ENCODE results near the gene TCP11.
A peak's percentile ranks its signal among the peaks of the same experiment; 100 is the strongest.

Gene TCP11

DNA sequence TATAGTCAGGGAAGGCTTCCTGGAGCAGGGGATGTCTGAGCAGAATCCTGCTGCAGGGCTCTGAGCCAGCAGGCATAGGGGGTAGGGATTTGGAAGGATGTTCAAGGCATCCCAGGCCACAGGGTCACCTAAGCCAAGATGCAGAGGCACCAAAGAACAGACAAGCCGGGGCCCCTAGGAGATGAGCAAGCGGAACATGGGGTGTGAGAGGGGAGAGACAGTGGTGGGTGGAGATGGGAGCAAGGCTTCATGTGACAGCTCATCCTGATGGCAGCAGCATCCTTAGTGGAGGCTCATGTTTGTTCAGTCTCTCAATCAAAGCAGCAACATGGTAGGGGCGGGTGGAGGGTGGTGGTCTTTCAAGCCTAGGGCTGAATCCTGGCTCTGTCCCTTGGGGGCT, 29.8 kb upstream of the TCP11 start:
- DNase-seq, result no peak

DNA sequence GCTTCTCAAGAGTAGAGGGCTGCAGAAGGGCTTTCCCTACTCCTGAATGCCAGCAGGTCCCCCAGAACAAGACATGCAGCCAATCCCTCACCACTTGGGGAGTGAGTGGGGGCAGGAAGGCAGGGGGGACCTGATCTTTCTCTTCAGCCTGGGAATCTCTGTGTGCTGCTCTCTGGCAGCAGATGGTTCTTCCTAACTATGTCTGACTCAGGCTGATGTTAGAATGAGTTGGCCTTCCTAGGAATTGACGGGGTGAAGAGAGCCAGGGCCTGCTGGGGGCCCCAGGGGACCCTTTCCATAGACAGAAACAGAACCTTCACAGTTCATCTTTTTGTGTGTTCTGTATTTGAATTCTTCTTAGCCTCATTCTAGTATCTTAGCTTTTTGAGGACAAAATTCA, 29.0 kb upstream of the TCP11 start:
- DNase-seq, result no peak

DNA sequence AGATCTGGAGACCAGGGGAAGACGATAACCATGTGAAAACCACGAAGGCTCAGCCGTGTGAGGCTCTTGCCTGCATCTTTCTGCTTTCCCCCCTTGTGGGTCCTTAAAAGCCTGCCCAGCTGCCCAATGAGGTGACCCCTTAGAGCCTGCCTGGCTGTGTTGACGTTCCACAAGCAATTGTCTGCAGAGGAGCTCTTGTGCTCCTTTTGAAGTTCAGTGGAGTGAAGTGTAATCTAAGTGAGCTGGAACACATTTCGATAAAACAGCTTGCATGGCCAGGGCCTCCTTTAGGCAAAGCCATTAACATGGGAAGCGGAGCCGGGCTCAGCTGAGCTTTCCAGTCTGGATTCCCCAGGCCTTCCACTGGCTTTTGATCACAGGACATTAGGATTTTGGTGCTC, 27.3 kb upstream of the TCP11 start:
- no peak for DNase-seq

DNA sequence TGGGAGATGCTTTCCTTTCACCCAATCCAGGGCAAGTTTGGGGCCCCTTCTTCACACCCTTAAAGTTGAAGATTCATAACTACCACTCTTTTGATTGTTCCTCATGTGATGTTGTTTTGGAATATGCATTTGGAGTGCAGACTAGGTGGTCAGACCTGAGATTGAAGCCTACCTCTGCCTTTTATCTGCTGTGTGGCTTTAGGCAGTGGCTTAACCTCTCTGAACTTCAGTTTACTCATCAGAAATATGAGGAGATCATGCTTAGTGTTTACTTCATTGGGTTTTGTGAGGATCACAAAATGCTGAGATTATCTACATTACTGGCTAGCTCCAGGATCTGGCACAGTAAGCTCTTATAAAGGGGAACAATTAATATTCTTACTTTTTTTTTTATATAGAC, 26.4 kb upstream of the TCP11 start:
- DNase-seq, result no peak

DNA sequence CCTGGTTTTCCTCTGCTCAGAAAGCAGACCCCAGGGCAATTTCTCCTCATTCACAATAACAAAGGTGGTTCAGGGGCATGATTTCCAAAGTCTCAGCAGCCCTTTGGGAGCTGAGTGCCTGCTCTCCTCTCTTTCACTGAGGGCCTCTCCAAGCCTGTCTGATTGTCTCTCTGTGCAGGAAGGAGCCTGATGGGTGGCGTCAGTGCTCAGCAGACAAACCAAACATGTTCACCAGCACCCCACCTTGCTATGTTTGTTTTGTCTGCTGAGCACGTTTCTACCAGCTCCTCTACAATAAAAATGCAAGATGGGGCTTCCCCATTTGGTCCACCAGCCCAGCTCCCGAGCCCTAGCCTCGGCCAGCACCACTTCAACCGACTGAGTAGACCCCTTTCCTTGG, 25.4 kb upstream of the TCP11 start:
- no peak for DNase-seq

GRCh38 chr6:35166116-35166515, 25.0 kb upstream of the TCP11 start:
- DNase-seq, result no peak

GRCh38 chr6:35165630-35166071, 24.5 kb upstream of the TCP11 start:
- DNase-seq, result no peak

GRCh38 chr6:35164868-35165267, 23.7 kb upstream of the TCP11 start:
- no peak for DNase-seq

GRCh38 chr6:35164277-35164676, 23.1 kb upstream of the TCP11 start:
- no peak for DNase-seq

DNA sequence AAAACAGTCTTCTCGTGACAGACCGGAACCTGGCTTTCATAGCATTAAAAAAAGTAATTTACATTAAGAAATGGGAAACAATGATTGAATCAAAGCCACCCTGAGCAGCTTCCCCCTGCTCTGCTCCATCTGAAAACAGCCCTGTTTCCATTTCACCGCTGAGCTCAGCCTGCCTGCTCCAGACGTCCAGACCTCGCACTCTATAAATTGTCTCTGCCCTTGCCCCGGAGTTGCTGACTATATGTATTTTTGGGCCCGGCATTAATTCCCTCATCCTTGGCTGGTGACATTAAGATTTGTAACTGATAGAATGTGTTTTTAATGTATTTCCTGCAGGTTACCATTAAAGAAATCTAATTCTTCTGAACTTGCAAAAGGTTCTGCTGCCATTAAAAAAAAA, 22.7 kb upstream of the TCP11 start:
- no peak for DNase-seq

DNA sequence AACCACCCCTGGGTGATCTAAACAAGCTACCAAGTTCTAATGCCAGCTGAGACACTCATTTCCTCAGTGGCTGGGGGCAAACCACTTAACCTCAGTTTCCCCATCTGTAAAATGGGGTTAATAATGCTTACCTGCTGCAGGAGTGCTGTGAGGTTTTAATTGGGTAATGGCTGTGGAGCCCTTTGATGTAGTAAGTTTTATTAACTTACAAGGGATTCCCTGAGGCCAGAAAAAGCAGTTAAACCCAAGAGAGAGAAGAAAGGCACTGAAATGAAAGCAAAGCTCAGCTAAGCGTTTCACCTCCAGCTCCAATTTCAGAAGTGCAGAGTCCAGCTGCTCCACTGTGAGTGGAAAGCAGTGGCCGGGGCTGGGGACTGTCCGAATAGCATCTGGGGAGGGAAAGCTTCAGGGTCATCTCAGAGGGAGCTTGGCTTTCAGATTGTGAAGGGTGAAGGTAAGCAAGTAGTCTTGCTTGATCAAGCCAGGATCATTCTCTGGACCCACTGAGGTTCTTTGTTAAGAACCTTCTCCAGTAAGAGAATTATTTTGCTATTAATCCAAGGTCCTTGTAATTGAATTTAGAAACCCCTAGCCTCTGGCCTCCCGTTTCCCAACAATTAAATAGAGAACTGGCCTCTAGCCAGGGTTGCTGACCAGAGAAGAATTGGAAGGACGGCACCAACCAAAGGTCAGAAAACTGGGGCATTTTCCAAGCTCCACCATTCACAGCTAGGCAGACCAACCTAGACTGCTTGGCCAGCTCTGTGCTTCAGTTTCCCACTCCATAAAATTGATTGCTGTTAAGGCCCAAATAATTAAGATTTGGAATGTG, 20.9 kb upstream of the TCP11 start:
- no peak for DNase-seq

- no peak for DNase-seq
Observed at GRCh38 chr6:35161266-35161665, 20.1 kb upstream of the TCP11 start.

DNA sequence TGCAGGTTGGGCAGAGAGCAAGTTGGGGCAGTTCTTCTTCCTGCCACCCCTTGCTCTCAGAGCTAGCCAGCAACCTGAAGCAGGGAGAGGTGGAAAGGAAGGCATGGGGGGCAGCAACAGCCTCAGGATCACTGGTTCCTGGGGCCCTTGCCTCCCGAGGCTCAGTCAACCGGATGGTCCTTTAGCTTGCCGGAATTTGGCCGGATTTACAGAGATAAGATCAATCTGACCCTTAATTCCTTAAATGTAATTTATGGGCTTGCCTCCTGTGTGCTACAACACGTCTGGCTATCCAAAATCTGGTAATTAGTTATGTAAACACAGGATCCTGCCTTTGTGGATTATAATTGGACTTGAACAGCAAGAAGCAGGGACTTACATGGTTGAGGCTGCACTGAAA, 19.5 kb upstream of the TCP11 start:
- no peak for DNase-seq

GRCh38 chr6:35158520-35158919, 17.4 kb upstream of the TCP11 start:
- no peak for DNase-seq

DNA sequence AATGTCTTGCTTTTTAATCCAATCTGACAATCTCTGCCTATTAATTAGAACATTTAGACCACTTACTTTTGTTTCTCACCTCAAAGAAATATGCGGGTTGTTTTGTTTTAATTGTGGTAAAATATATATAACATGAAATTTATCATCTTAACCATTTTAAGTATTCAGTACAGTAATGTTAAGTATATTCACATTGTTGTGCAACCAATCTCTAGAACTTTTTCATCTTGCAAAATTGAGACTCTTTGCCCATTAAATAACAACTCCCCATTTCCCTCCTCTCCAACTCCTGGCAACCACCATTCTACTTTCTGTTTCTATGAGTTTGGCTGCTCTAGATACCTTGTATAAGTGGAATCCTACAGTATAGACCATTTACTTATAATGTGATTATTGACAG, 13.8 kb upstream of the TCP11 start:
- no peak for DNase-seq

- DNase-seq, result no peak
Observed at GRCh38 chr6:35154262-35154661, 13.1 kb upstream of the TCP11 start.

DNA sequence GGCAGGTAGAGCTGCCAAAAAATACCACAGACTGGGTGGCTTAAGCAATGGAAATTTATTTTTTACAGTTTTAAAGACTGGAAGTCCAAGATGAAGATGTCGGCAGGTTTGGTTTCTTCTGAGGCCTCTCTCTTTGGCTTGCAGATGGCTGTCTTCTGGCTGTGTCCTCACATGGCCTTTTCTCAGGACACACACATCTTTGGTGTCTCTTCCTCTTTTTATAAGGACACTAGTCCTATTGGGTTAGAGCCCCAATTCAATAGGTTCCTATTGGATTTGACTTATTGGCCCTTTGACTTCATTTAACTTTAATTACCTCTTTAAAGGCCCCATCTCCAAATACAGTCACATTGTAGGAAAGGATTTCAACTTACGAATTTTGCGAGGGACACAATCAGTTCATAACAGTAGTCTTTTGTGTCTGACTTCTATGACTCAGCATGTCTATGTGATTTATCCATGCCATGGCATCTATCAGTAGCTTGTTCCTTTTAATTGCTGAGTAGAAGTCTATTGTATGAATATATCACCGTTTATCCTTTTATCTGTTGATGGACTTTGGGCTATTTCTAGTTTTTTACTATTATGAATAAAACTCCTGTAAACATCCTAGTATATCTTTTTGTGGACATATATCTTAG, 11.0 kb upstream of the TCP11 start:
- DNase-seq, result peak; percentile 54

DNA sequence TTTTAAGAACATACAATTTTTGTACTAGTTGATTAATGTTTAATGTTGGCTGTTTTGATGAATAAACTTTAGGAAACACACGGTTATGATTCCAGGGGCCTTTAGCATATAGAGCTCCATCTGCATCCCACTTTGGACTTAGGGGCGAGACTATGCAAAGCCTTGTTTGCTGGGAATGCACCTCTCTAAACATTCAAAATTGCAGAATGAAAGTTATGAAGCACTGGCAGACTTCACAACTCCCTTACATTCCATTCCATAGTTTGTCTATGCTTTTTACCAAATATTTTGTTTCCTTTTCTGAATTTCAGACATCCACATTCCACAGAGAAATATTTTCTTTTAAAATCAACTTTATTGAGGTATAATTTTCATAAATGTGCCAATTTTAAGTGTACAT, 10.3 kb upstream of the TCP11 start:
- DNase-seq, result no peak

DNA sequence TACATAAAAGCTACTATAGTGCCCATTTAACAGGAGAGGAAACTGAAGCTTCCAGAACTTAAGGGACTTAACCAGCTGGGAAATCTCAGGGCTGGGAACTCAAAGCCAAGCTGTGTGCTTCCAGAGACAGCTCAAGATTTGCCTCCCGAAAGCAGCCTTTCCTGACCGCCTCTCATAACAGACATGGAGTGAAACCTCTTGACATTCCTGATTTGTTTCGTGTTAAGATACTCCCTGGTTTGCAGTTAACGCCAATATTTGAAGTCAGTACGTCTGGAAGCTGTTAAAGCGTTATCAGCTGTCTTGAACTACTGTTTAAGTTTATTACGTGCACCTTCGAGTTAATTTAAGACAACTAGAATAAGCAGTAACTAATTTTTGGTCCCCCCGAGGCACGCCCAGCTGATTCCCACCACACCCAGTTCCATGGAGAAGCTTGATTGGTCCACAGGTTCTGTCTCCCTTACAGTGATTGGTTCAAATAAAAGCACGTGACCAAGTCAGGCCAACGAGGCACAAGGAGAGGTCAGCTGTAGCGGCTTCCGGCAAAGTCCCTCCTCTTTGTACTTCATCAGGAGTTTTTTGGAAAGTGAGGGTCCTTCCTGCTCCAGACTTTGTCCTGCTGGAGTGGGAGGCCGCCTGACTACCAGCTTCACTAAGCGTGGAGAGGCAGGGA, 8.9 kb upstream of the TCP11 start:
- DNase-seq, result no peak

DNA sequence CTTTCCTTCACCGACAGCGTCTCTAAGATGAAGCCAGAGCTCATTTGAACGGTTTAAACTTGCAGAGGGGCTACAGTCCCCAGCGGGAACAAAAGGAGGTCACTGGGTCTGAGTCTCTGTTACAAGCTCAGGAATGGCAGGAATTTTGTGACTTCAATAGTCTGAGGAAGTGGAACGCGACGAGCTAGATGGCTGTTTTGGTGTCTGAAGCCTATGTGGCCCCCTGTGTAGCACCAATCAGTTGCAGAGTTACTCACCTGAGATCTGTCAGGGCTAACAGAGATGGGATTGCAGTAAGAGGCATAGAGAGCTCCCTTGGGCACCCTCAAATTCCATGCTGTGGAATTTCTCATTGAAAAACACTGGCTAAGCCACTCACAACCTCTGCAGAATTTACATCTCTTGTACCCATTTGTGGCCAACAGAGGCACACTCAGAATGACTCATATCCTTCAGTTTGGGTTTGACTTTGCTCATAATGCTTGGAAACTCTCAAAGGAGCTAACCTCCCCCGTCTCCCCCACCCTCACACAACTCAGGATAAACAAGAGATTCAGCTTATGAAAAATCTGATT, 7.1 kb upstream of the TCP11 start:
- no peak for DNase-seq

- DNase-seq, result no peak
Observed at GRCh38 chr6:35147486-35147885, 6.3 kb upstream of the TCP11 start.

DNA sequence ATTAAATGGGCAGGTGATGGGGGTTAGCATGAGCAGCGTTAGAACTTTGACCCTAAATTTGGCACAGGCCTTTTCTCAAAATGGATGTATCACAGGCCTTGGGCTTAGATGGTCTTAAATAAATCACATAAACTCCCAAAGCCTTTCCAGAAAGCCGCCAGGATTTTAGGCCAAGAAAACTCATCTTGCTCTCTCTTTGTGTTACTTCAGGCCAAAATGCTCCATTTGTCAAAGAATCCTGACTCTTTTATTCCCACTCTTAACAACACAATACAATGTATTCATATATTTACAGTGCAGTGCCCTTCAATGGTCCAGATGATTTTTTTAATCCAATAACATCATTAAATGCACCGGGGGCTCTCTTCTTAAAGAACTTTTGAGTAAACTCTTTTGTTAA, 5.9 kb upstream of the TCP11 start:
- no peak for DNase-seq

- DNase-seq, result peak; percentile 56
Observed at GRCh38 chr6:35146453-35146852, 5.3 kb upstream of the TCP11 start.

DNA sequence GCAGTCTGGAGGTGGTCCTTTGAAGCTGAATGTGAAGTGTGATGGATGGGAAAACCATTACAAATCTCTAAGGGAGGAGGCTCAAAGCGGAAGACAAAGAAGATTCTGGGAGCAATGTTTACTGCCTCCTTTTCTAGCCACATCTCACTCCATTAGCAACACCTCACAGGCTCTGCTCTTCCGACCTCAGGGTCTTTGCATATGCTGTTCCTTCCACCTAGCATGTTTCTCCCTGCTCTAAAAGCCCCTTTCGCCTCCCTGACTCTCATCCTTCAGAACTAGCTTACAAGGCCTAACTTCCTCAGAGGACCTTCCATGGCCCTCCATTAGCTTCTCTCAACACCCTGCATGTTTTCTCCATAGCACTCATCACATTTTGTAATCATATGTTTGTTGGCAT, 4.6 kb upstream of the TCP11 start:
- DNase-seq, result no peak
